H1 (cell line): ENCODE results near the gene UVRAG. TPM values are rescaled to one million over a fixed set of nuclear protein-coding genes. Genes with fewer than 3 reads are reported as not detected.

Experiments used
- CTCF ChIA-PET: fragments of 300-600 bp; sonication (Branson Sonifier 250); formaldehyde crosslinking; loops from one replicate; lab custom pipeline; 2021; ENCODE audit not compliant: partially characterized antibody; lab: Charles Lee
- POLR2A ChIA-PET: fragments of 300-600 bp; sonication (Branson Sonifier 250); formaldehyde crosslinking; loops from one replicate; lab custom pipeline; 2021; ENCODE audit warnings: inconsistent platforms; ENCODE audit not compliant: partially characterized antibody; lab: Charles Lee
- DNase-seq, 2 experiments: peaks; one replicate each; pipeline versions ENCODE4 v3.0.0 to v3.0.0-alpha.2; 2010 to 2022; ENCODE audit warnings: low spot score in 2 of 2, low read depth in 1 of 2, mixed read lengths in 1 of 2
- FAIRE-seq: peaks from 2 replicates; lab custom pipeline; 2011; peaks lifted over from hg19 to GRCh38; lab: Jason Lieb, UNC
- H2AFZ ChIP-seq: 2 replicates; pipeline ENCODE4 v1.8.1; 2012; ENCODE audit warnings: low read length, inconsistent platforms
- H2AK5ac ChIP-seq: 2 replicates; pipeline ENCODE4 v1.6.1; 2013; ENCODE audit warnings: low read depth, low read length
- H2BK120ac ChIP-seq: replicated peaks from 2 replicates; pipeline ENCODE3; 2013; ENCODE audit warnings: low read depth, low read length, inconsistent platforms
- H2BK12ac ChIP-seq: 2 replicates; pipeline ENCODE4 v1.6.1; 2013; ENCODE audit warnings: low read depth, low read length
- H2BK15ac ChIP-seq: 2 replicates; pipeline ENCODE4 v1.6.1; 2013; ENCODE audit warnings: low read length
- H2BK20ac ChIP-seq: 2 replicates; pipeline ENCODE4 v1.6.1; 2013; ENCODE audit warnings: low read length
- H2BK5ac ChIP-seq: 2 replicates; pipeline ENCODE4 v1.6.1; 2013; ENCODE audit warnings: low read depth, low read length
- H3K14ac ChIP-seq: 2 replicates; pipeline ENCODE4 v1.6.1; 2013; ENCODE audit warnings: inconsistent platforms; ENCODE audit not compliant: insufficient read length
- H3K18ac ChIP-seq: 2 replicates; pipeline ENCODE4 v1.6.1; 2013; ENCODE audit warnings: low read length; ENCODE audit errors: extremely low read depth
- H3K23ac ChIP-seq: 2 replicates; pipeline ENCODE4 v1.6.1; 2013; ENCODE audit warnings: inconsistent platforms; ENCODE audit not compliant: insufficient read length
- H3K23me2 ChIP-seq: 2 replicates; pipeline ENCODE4 v1.6.1; 2013; ENCODE audit warnings: low read depth, low read length
- H3K27ac ChIP-seq: 2 replicates; pipeline ENCODE4 v1.6.1; 2011; ENCODE audit warnings: low read depth, low read length, inconsistent platforms
- H3K27me3 ChIP-seq, 4 experiments: replicated peaks in 1 of 4; 1 replicate in 1 of 4; 2 replicates in 3 of 4; pipeline versions ENCODE4 v1.6.1 to v1.8.1; 2011 to 2013; ENCODE audit warnings: low read length in 3 of 4, mild to moderate bottlenecking in 3 of 4, inconsistent platforms in 2 of 4, mixed read lengths in 2 of 4, moderate library complexity in 1 of 4; ENCODE audit not compliant: control insufficient read depth in 3 of 4, insufficient read depth in 3 of 4; ENCODE audit errors: extremely low read depth in 1 of 4
- H3K36me3 ChIP-seq, 4 experiments: 2 replicates each; pipeline versions ENCODE4 v1.6.1 to v1.8.1; 2011 to 2013; ENCODE audit warnings: mild to moderate bottlenecking in 4 of 4, low read length in 3 of 4, moderate library complexity in 2 of 4, control low read depth in 1 of 4, inconsistent platforms in 1 of 4; ENCODE audit not compliant: insufficient read depth in 4 of 4, control insufficient read depth in 2 of 4
- H3K4ac ChIP-seq: replicated peaks from 2 replicates; pipeline ENCODE3; 2013; ENCODE audit warnings: low read length, low read depth, mixed read lengths, inconsistent platforms; ENCODE audit not compliant: insufficient read length
- H3K4me1 ChIP-seq, 4 experiments: replicated peaks in 1 of 4; 1 replicate in 1 of 4; 2 replicates in 3 of 4; pipeline versions ENCODE4 v1.6.1 to v1.8.1; 2011 to 2013; ENCODE audit warnings: low read length in 3 of 4, inconsistent platforms in 2 of 4, mixed read lengths in 1 of 4; ENCODE audit not compliant: insufficient read depth in 4 of 4, control insufficient read depth in 3 of 4
- H3K4me2 ChIP-seq, 2 experiments: 2 replicates each; pipeline versions ENCODE4 v1.6.1 to v1.8.1; 2011 to 2013; ENCODE audit warnings: low read depth in 2 of 2, low read length in 2 of 2, control low read depth in 1 of 2, inconsistent platforms in 1 of 2, mild to moderate bottlenecking in 1 of 2; ENCODE audit not compliant: insufficient read depth in 1 of 2
- H3K4me3 ChIP-seq, 4 experiments: fragments of 200-600, 300-600 bp in 1 of 4; sonication (generic), shearing (Covaris generic), sonication (Bioruptor Twin) in 1 of 4; 2 replicates each; pipeline versions ENCODE4 v1.5.1 to v1.8.1; 2011 to 2016; ENCODE audit warnings: low read length in 4 of 4, low read depth in 3 of 4, control low read depth in 2 of 4, inconsistent platforms in 2 of 4, mild to moderate bottlenecking in 2 of 4, mixed read lengths in 1 of 4, moderate library complexity in 1 of 4; ENCODE audit not compliant: insufficient read depth in 2 of 4; ENCODE audit errors: extremely low read depth in 1 of 4
- H3K56ac ChIP-seq: replicated peaks from 2 replicates; pipeline ENCODE3; 2013; ENCODE audit warnings: low read depth, mild to moderate bottlenecking, mixed read lengths, low read length, inconsistent platforms; ENCODE audit not compliant: insufficient read length
- H3K79me1 ChIP-seq: 2 replicates; pipeline ENCODE4 v1.6.1; 2013; ENCODE audit warnings: low read depth, low read length, control low read depth
- H3K79me2 ChIP-seq, 2 experiments: 2 replicates each; pipeline versions ENCODE4 v1.6.1 to v1.8.1; 2012 to 2013; ENCODE audit warnings: low read length in 2 of 2, mild to moderate bottlenecking in 2 of 2, inconsistent platforms in 1 of 2; ENCODE audit not compliant: insufficient read depth in 2 of 2, control insufficient read depth in 1 of 2
- H3K9ac ChIP-seq, 4 experiments: replicated peaks in 1 of 4; 1 replicate in 1 of 4; 2 replicates in 3 of 4; pipeline versions ENCODE4 v1.6.1 to v1.8.1; 2011 to 2013; ENCODE audit warnings: low read depth in 3 of 4, low read length in 3 of 4, control low read depth in 2 of 4, mild to moderate bottlenecking in 2 of 4, moderate library complexity in 2 of 4, inconsistent platforms in 1 of 4; ENCODE audit errors: extremely low read depth in 1 of 4
- H3K9me3 ChIP-seq, 2 experiments: 2 replicates each; pipeline versions ENCODE4 v1.6.1 to v1.8.1; 2012 to 2013; ENCODE audit warnings: mild to moderate bottlenecking in 2 of 2, moderate library complexity in 2 of 2, control low read depth in 1 of 2, inconsistent platforms in 1 of 2, low read depth in 1 of 2, low read length in 1 of 2, mixed read lengths in 1 of 2; ENCODE audit not compliant: insufficient read depth in 2 of 2
- H4K20me1 ChIP-seq, 2 experiments: replicated peaks in 1 of 2; 2 replicates each; pipeline versions ENCODE3 to v1.8.1; 2011 to 2013; ENCODE audit warnings: inconsistent platforms in 2 of 2, low read length in 2 of 2, mild to moderate bottlenecking in 1 of 2; ENCODE audit not compliant: insufficient read depth in 2 of 2, control insufficient read depth in 1 of 2
- H4K5ac ChIP-seq: 2 replicates; pipeline ENCODE4 v1.6.1; 2013; ENCODE audit warnings: low read length, low read depth, mixed read lengths, inconsistent platforms; ENCODE audit not compliant: insufficient read length
- H4K8ac ChIP-seq: 2 replicates; pipeline ENCODE4 v1.8.0; 2013; ENCODE audit warnings: mild to moderate bottlenecking, moderate library complexity, low read length, inconsistent platforms; ENCODE audit not compliant: insufficient read depth; ENCODE audit errors: extremely low read depth
- H4K91ac ChIP-seq: replicated peaks from 2 replicates; pipeline ENCODE3; 2013; ENCODE audit warnings: low read length, mixed read lengths, inconsistent platforms; ENCODE audit not compliant: insufficient read length
- BACH1 ChIP-seq: IDR thresholded peaks from 2 replicates; pipeline ENCODE4 v1.6.1; 2012; ENCODE audit warnings: low read length, improper control_type of control experiment
- CBX8 ChIP-seq: fragments of 300-800, 300-1000 bp; sonication (generic); IDR thresholded peaks from 2 replicates; pipeline ENCODE4 v1.7.1; 2016; ENCODE audit warnings: low read depth, low read length, borderline replicate concordance
- CREB1 ChIP-seq: IDR thresholded peaks from 2 replicates; pipeline ENCODE4 v1.6.1; 2012; ENCODE audit warnings: inconsistent platforms
- GABPA ChIP-seq: IDR thresholded peaks from 2 replicates; pipeline ENCODE4 v1.6.1; 2011; ENCODE audit warnings: mild to moderate bottlenecking, low read length, moderate library complexity, borderline replicate concordance; ENCODE audit not compliant: insufficient read depth
- GTF2F1 ChIP-seq: IDR thresholded peaks from 2 replicates; pipeline ENCODE4 v1.6.1; 2012; ENCODE audit warnings: low read depth, low read length, improper control_type of control experiment, borderline replicate concordance
- HDAC2 ChIP-seq, 2 experiments: fragments of 300-600 bp in 1 of 2; sonication (generic) in 1 of 2; IDR thresholded peaks; 2 replicates each; pipeline ENCODE4 v1.6.1; 2011 to 2012; ENCODE audit warnings: low read depth in 2 of 2, low read length in 2 of 2, mild to moderate bottlenecking in 2 of 2, moderate library complexity in 2 of 2, borderline replicate concordance in 1 of 2, inconsistent platforms in 1 of 2
- JUN ChIP-seq: IDR thresholded peaks from 2 replicates; pipeline ENCODE4 v1.6.1; 2011; ENCODE audit warnings: low read depth, mild to moderate bottlenecking, improper control_type of control experiment, low read length
- JUND ChIP-seq: IDR thresholded peaks from 2 replicates; pipeline ENCODE4 v1.6.1; 2011; ENCODE audit warnings: mild to moderate bottlenecking, improper control_type of control experiment, low read length
- KDM1A ChIP-seq: fragments of 200-600, 300-600 bp; sonication (generic); IDR thresholded peaks from 2 replicates; pipeline ENCODE4 v1.7.1; 2016; ENCODE audit warnings: mild to moderate bottlenecking, low read length, borderline replicate concordance
- KDM5A ChIP-seq: fragments of 200-600 bp; IDR thresholded peaks from 2 replicates; pipeline ENCODE4 v1.7.1; 2012; ENCODE audit warnings: mild to moderate bottlenecking, low read length, inconsistent platforms, mixed read lengths
- NANOG ChIP-seq: IDR thresholded peaks from 2 replicates; pipeline ENCODE4 v1.6.1; 2011; ENCODE audit warnings: low read length, low read depth, mild to moderate bottlenecking, inconsistent platforms; ENCODE audit not compliant: insufficient read depth, poor library complexity, severe bottlenecking
- RXRA ChIP-seq: IDR thresholded peaks from 2 replicates; pipeline ENCODE4 v1.6.1; 2011; ENCODE audit warnings: low read depth, mild to moderate bottlenecking, low read length, moderate library complexity; ENCODE audit not compliant: insufficient read depth
- SP4 ChIP-seq: IDR thresholded peaks from 2 replicates; pipeline ENCODE4 v1.6.1; 2012; ENCODE audit warnings: low read length, inconsistent platforms
- SRF ChIP-seq: IDR thresholded peaks from 2 replicates; pipeline ENCODE4 v1.6.1; 2011; ENCODE audit warnings: mild to moderate bottlenecking, low read depth, low read length, moderate library complexity
- SUZ12 ChIP-seq: fragments of 200-600 bp; sonication (generic); IDR thresholded peaks from 2 replicates; pipeline ENCODE4 v1.6.1; 2012; ENCODE audit warnings: mild to moderate bottlenecking, inconsistent platforms, low read length, moderate library complexity, mixed read lengths
- TCF12 ChIP-seq: IDR thresholded peaks from 2 replicates; pipeline ENCODE4 v1.6.1; 2011; ENCODE audit warnings: low read depth, mild to moderate bottlenecking, low read length
- polyA plus RNA-seq, 7 experiments: library from polyadenylated mRNA; depleted of rRNA in 3 of 7; stranded (reverse) in 5 of 7; unstranded in 2 of 7; fragments of >200 nt in 5 of 7; fragments of 200-250 nt in 2 of 7; gene quantifications; 1 replicate in 5 of 7; 2 replicates in 1 of 7; 4 replicates in 1 of 7; pipeline versions ENCODE4 v1.2.1 to v1.2.3, GENCODE V29; 2011 to 2013; ENCODE audit warnings: missing spikeins in 2 of 7, mixed read lengths in 2 of 7
- total RNA-seq: library from RNA; stranded (reverse); fragmentation: NEBNext Ultra II Directional; extraction: Animal tissue kit (Norgen Biotek cat#: 25700); gene quantifications from 2 replicates; pipeline ENCODE4 v1.2.1, GENCODE V29; 2021

Gene UVRAG
- total and polyA plus RNA-seq, 2 of the 8 experiments (the other 6 are each of a cell fraction or from before 2014, with no cell fraction given): 5.5 to 14.7 TPM

DNA sequence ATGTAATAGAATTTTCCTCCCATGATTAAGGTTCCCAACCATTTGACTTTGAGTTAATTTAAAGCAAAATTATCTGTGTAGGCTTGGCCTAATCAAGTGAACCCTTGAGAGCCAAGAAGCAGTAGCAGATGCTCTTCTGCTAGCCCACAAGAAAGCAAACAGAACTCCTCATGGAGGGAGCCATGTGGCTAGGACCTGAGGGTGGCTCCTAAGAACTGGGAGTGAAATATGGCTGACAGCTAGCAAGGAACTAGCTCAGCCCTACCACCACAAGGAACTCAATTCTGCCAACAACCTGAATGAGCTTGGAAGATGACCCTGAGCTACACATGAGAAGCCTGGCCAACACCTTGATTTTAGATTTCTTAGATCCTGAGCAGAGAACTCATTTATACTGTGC, 223.6 kb downstream of the UVRAG start:
- no peak overlapping the region for H3K4me2 ChIP-seq
- no peaks in the 10 kb centered on the region; a peak in 1 of 8 replicates for H3K36me3 ChIP-seq
- H3K79me1 ChIP-seq: no peaks in the 10 kb centered on the region
- ChIA-PET CTCF (interaction anchor here (0.6 to 1.3 kb wide), 5 partner anchors 27 to 1322 kb away, joined by 3 read pairs; no protein-coding TSS in a partner anchor), POLR2A (no interaction called here)
- H4K5ac ChIP-seq: no peak overlapping the region
- H2AK5ac ChIP-seq: no peak overlapping the region
- H2BK5ac ChIP-seq: no peak overlapping the region
- no peak overlapping the region for H3K4ac ChIP-seq
- no peak overlapping the region for H3K56ac ChIP-seq
- TF ChIP-seq SP4 (no peak), HDAC2 (IDR thresholded peaks at IDR 0.05; ENCODE audit: borderline replicate concordance in 1 of 2, low read depth in 2 of 2, low read length in 2 of 2) (no peak), JUN (no peak), KDM1A (no peak), TCF12 (no peak), SRF (no peak), KDM5A (no peak), GTF2F1 (no peak), NANOG (no peak), CBX8 (no peak), JUND (no peak), SUZ12 (no peak), RXRA (no peak), GABPA (no peak), CREB1 (no peak), BACH1 (no peak)
- no peaks in the 10 kb centered on the region for H3K23me2 ChIP-seq
- no peak overlapping the region for H3K14ac ChIP-seq
- no peak overlapping the region for H2BK20ac ChIP-seq
- H4K8ac ChIP-seq: no peak overlapping the region
- H3K4me3 ChIP-seq: no peak overlapping the region
- H2AFZ ChIP-seq: no peak overlapping the region
- FAIRE-seq (no peak), DNase-seq (no peak)
- H3K23ac ChIP-seq: no peak overlapping the region
- H2BK12ac ChIP-seq: no peak overlapping the region
- H3K4me1 ChIP-seq: no peaks in the 10 kb centered on the region
- H3K27ac ChIP-seq: no peak overlapping the region
- no peak overlapping the region for H2BK120ac ChIP-seq
- no peaks in the 10 kb centered on the region for H3K79me2 ChIP-seq
- no peak overlapping the region for H3K18ac ChIP-seq
- no peaks in the 10 kb centered on the region for H4K20me1 ChIP-seq
- H3K9ac ChIP-seq: no peak overlapping the region
- no peak overlapping the region for H2BK15ac ChIP-seq
- H3K27me3 ChIP-seq: no peaks in the 10 kb centered on the region
- H4K91ac ChIP-seq: no peak overlapping the region
- H3K9me3 ChIP-seq: peaks cover 0 to 2% of the 10 kb centered on the region in 2 experiments; a peak in 1 of 4 replicates
